Measurements from ENCODE around the gene SNX10. TPM values are rescaled to one million over a fixed set of nuclear protein-coding genes. Genes with fewer than 3 reads are reported as not detected.

SNX10 gene
- total RNA-seq, 1 donor from 2014 or later = 1.2 TPM

DNA sequence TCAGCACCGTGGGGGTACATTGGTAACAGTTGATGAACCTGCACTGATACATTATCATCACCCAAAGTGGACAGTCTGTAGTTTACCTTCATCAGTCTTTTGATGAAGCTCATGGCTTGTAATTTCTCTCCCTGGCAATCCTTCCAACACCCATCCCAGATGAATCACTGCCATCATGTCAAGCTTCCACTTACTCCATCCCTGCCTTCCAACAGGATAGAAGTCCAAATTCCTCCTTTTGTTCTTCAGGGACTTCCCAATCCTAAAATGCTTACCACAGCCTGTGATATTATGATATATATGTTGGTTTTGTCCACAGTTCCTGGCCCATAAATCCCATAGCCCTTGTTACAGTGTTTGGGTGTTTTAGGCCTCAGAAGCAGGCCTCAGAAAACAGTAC, 16.1 kb downstream of the SNX10 start:
- no peak for DNase-seq (ENCODE audit: low spot score)
- TF ChIP-seq, protein P1, sequence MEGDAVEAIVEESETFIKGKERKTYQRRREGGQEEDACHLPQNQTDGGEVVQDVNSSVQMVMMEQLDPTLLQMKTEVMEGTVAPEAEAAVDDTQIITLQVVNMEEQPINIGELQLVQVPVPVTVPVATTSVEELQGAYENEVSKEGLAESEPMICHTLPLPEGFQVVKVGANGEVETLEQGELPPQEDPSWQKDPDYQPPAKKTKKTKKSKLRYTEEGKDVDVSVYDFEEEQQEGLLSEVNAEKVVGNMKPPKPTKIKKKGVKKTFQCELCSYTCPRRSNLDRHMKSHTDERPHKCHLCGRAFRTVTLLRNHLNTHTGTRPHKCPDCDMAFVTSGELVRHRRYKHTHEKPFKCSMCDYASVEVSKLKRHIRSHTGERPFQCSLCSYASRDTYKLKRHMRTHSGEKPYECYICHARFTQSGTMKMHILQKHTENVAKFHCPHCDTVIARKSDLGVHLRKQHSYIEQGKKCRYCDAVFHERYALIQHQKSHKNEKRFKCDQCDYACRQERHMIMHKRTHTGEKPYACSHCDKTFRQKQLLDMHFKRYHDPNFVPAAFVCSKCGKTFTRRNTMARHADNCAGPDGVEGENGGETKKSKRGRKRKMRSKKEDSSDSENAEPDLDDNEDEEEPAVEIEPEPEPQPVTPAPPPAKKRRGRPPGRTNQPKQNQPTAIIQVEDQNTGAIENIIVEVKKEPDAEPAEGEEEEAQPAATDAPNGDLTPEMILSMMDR (IDR thresholded peaks at IDR 0.05) = no peak
- no peaks in the 10 kb centered on the region for H3K4me1 Mint-ChIP-seq (ENCODE audit: low read depth)
- no peaks in the 10 kb centered on the region for H3K9me3 Mint-ChIP-seq (ENCODE audit: low read depth)
- H3K27me3 Mint-ChIP-seq (ENCODE audit: low read depth) = peaks cover 3% of the 10 kb centered on the region
- no peak overlapping the region for H3K27ac Mint-ChIP-seq (ENCODE audit: unreplicated experiment)
- H3K4me3 Mint-ChIP-seq (ENCODE audit: unreplicated experiment) = no peak overlapping the region
- H3K36me3 Mint-ChIP-seq (ENCODE audit: low read depth) = peaks cover 2% of the 10 kb centered on the region

DNA sequence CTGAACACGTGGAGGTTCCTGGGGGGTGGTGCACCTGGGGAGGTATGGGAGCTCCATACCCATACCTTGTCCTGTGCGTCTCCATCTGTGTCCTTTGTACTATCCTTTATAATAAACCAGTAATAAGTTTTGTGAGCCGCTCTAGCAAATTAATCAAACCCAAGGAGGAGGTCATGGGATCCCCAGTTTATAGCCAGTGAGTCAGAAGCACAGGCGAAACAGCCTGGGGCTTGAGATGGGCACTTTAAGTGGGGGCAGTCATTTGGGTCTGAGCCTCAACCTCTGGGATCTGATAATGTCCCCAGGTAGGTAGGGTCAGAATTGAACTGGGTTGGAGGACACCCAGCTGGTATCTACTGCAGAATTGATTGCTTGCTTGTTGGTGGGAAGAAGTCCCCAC, 16.9 kb downstream of the SNX10 start:
- H3K36me3 Mint-ChIP-seq (ENCODE audit: low read depth) = no peaks in the 10 kb centered on the region
- no peak overlapping the region for H3K4me3 Mint-ChIP-seq (ENCODE audit: unreplicated experiment)
- TF ChIP-seq, protein P1 (IDR thresholded peaks at IDR 0.05) = no peak
- H3K4me1 Mint-ChIP-seq (ENCODE audit: low read depth) = no peaks in the 10 kb centered on the region
- no peak for DNase-seq (ENCODE audit: low spot score)
- H3K27me3 Mint-ChIP-seq (ENCODE audit: low read depth) = peaks cover 7% of the 10 kb centered on the region
- no peaks in the 10 kb centered on the region for H3K9me3 Mint-ChIP-seq (ENCODE audit: low read depth)
- no peak overlapping the region for H3K27ac Mint-ChIP-seq (ENCODE audit: unreplicated experiment)

DNA sequence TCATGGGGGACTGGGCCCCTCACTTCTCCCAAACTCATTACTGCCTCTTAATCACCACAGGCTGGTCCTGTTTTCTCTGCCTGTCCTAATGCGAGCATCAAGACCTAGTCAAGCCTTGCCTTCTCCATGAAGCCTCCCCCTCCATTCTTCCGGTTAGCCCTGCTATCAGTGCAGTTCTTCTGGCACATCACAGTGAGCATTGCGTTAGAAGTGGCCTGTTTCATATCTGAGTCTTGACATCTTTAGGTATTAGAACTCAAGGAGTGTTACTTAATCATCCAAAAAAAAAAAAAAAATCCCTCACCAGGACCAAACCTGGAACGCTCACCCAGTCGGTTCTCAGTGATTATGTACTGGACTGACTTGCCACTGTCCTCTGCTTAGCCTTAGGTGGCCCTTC, 17.4 kb downstream of the SNX10 start:
- TF ChIP-seq, protein P1 (IDR thresholded peaks at IDR 0.05) = no peak
- Mint-ChIP-seq H3K27ac (ENCODE audit: unreplicated experiment) (no peak overlapping the region), H3K9me3 (ENCODE audit: low read depth) (no peaks in the 10 kb centered on the region), H3K4me1 (ENCODE audit: low read depth) (no peaks in the 10 kb centered on the region), H3K4me3 (ENCODE audit: unreplicated experiment) (no peak overlapping the region), H3K27me3 (ENCODE audit: low read depth) (peaks cover 6% of the 10 kb centered on the region), H3K36me3 (ENCODE audit: low read depth) (no peaks in the 10 kb centered on the region)
- no peak for DNase-seq (ENCODE audit: low spot score)

DNA sequence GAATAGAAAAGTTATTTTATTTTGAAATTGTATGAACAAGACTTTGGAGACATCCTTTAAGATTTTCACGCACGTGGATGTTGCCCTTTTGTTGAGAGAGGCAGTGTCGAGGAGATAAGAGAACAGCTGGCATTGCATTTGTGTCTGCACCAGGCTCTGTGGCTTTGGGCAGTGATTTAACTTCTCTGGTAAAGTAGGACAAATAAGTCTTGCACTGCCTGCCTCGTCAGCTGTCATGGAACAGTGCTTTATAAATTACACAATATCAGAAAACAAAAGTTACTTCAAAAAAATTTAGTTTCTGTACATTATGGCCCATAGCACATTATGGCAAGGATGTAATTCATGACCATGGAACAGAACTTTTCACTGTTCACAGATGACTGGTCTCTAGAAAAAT, 20.1 kb downstream of the SNX10 start:
- DNase-seq (ENCODE audit: low spot score) = no peak
- no peak overlapping the region for H3K4me3 Mint-ChIP-seq (ENCODE audit: unreplicated experiment)
- H3K27me3 Mint-ChIP-seq (ENCODE audit: low read depth) = peaks cover 8% of the 10 kb centered on the region
- no peak overlapping the region for H3K27ac Mint-ChIP-seq (ENCODE audit: unreplicated experiment)
- no peaks in the 10 kb centered on the region for H3K9me3 Mint-ChIP-seq (ENCODE audit: low read depth)
- H3K36me3 Mint-ChIP-seq (ENCODE audit: low read depth) = no peaks in the 10 kb centered on the region
- TF ChIP-seq, protein P1 (IDR thresholded peaks at IDR 0.05) = no peak
- no peaks in the 10 kb centered on the region for H3K4me1 Mint-ChIP-seq (ENCODE audit: low read depth)

DNA sequence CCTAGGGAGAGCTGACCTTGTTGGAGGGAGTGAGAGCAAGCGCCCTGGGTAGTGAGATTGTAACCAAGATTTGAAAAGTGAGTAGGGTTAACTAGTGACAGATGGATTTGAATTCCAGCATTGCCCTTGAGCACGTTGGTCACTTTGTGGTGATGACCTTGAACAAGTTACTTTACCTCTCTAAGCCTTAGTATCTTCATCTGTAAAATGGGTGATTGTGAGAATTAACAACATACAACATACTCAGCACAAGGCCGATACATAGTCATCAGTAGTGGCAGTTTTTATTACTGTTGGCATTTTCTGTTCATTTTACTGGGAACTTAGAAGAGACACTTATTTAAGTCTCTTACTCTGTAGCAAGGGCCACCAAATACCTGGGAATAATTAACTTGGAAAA, 25.5 kb downstream of the SNX10 start:
- peaks cover 11% of the 10 kb centered on the region for H3K27me3 Mint-ChIP-seq (ENCODE audit: low read depth)
- TF ChIP-seq, protein P1 (IDR thresholded peaks at IDR 0.05) = no peak
- no peaks in the 10 kb centered on the region for H3K4me1 Mint-ChIP-seq (ENCODE audit: low read depth)
- H3K9me3 Mint-ChIP-seq (ENCODE audit: low read depth) = no peaks in the 10 kb centered on the region
- no peak for DNase-seq (ENCODE audit: low spot score)
- no peak overlapping the region for H3K27ac Mint-ChIP-seq (ENCODE audit: unreplicated experiment)
- H3K36me3 Mint-ChIP-seq (ENCODE audit: low read depth) = no peaks in the 10 kb centered on the region
- H3K4me3 Mint-ChIP-seq (ENCODE audit: unreplicated experiment) = no peak overlapping the region

All from chondrocyte (in vitro differentiated cells).